ENCODE data around the gene C10orf95. TPM values are rescaled to one million over a fixed set of nuclear protein-coding genes. Genes with fewer than 3 reads are reported as not detected.

C10orf95 gene
- total RNA-seq, 4 donors from 2014 or later, result 1.0 TPM; not detected in 3

DNA sequence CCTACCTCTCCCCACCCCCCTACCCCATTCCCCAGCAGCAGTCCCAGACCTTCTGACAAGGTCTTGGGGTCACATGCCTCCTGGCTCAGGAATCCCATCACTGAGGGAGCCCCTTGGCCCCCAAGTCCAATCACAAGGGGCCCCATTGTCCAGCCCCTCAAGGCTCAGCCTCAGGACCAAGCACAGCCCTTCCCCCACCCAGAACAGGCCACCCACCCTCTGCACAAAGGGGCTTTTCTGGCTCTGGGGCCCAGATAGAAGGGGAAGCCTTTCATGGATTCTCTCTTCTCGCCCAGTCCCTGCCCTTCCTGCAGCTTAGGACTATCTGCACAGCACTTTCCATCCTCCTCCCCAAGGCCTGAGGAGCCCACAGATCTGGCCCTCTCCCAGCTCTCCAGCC lies 25.9 kb downstream of the C10orf95 start:
- H3K27me3 ChIP-seq, result no peaks in the 10 kb centered on the region
- TF ChIP-seq POLR2A (IDR thresholded peaks at IDR 0.05; ENCODE audit: low read depth) (no peak), EP300 (IDR thresholded peaks at IDR 0.05) (no peak), POLR2AphosphoS5 (IDR thresholded peaks at IDR 0.05) (no peak)
- TF ChIP-seq, protein P1, sequence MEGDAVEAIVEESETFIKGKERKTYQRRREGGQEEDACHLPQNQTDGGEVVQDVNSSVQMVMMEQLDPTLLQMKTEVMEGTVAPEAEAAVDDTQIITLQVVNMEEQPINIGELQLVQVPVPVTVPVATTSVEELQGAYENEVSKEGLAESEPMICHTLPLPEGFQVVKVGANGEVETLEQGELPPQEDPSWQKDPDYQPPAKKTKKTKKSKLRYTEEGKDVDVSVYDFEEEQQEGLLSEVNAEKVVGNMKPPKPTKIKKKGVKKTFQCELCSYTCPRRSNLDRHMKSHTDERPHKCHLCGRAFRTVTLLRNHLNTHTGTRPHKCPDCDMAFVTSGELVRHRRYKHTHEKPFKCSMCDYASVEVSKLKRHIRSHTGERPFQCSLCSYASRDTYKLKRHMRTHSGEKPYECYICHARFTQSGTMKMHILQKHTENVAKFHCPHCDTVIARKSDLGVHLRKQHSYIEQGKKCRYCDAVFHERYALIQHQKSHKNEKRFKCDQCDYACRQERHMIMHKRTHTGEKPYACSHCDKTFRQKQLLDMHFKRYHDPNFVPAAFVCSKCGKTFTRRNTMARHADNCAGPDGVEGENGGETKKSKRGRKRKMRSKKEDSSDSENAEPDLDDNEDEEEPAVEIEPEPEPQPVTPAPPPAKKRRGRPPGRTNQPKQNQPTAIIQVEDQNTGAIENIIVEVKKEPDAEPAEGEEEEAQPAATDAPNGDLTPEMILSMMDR (IDR thresholded peaks at IDR 0.05), result no peak
- intact Hi-C loops (cut with DNase I), result no loop called here
- no peak overlapping the region for H3K4me3 ChIP-seq
- peaks cover 16 to 25% (median 23%) of the 10 kb centered on the region in 4 donors for H3K4me1 ChIP-seq
- H3K36me3 ChIP-seq, result peaks cover 6 to 24% (median 19%) of the 10 kb centered on the region in 4 donors
- H3K27ac ChIP-seq (replicated peaks in 1 of 4), result no peak overlapping the region
- H3K9me3 ChIP-seq, result no peaks in the 10 kb centered on the region
- DNase-seq (ENCODE audit: extremely low spot score), result no peak
- 67% methylated on average over 1 of the region's 1 CpG for WGBS

DNA sequence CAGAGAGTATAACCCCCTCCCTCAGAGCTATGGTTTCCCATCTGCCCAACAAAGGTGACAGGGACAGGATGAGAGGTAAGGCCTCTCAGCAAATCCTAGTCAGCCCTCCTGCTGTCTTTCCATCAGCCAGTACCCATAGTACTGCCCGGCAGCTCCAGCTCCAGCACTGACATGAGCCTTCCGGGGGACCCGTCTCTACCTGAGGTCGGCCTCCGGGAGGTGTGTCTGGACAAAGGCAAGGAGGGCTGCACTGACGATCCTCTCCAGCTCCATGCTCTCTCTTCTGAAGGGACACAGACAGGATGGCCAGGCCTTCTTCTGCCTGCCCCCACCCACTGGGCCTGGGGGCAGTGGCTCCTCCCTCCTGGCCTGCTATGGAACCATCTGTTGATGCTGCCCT lies 26.4 kb downstream of the C10orf95 start:
- DNase-seq (ENCODE audit: extremely low spot score), result no peak
- H3K4me3 ChIP-seq, result no peak overlapping the region
- TF ChIP-seq POLR2A (IDR thresholded peaks at IDR 0.05; ENCODE audit: low read depth) (no peak), EP300 (IDR thresholded peaks at IDR 0.05) (no peak), POLR2AphosphoS5 (IDR thresholded peaks at IDR 0.05) (no peak)
- TF ChIP-seq, protein P1 (IDR thresholded peaks at IDR 0.05), result no peak
- intact Hi-C loops (cut with DNase I), result no loop called here
- peaks cover 6 to 24% (median 19%) of the 10 kb centered on the region in 4 donors for H3K36me3 ChIP-seq
- peaks cover 21 to 30% (median 29%) of the 10 kb centered on the region in 4 donors for H3K4me1 ChIP-seq
- 77% methylated on average over 5 of the region's 6 CpGs for WGBS
- no peak overlapping the region for H3K27ac ChIP-seq (replicated peaks in 1 of 4)
- H3K27me3 ChIP-seq, result no peaks in the 10 kb centered on the region
- H3K9me3 ChIP-seq, result no peaks in the 10 kb centered on the region

DNA sequence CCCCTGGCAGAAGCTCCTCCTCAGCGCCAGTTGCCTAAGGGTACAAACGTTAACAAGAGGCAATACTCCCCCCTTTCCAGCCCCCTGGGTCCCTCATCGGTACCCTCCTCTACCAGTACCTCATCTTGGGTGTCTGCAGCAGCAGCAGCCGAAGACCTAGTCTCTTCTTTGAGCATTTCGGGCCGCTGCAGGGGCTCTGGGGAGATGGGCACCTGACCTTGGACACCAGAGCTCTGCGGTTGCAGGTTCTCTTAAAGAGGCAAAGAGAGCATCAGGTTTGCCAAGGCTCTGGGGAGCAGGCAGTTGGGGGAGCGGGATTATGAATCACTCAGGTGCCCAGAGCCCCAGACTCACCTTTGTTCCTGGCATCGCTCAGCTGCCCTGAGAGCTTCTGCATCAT lies 27.2 kb downstream of the C10orf95 start:
- intact Hi-C loops (cut with DNase I), result no loop called here
- H3K9me3 ChIP-seq, result no peaks in the 10 kb centered on the region
- H3K4me3 ChIP-seq, result no peak overlapping the region
- no peaks in the 10 kb centered on the region for H3K27me3 ChIP-seq
- no peak for DNase-seq (ENCODE audit: extremely low spot score)
- H3K36me3 ChIP-seq, result peaks cover 6 to 24% (median 19%) of the 10 kb centered on the region in 4 donors
- TF ChIP-seq EP300 (IDR thresholded peaks at IDR 0.05) (no peak), POLR2AphosphoS5 (IDR thresholded peaks at IDR 0.05) (no peak), POLR2A (IDR thresholded peaks at IDR 0.05; ENCODE audit: low read depth) (no peak)
- TF ChIP-seq, protein P1 (IDR thresholded peaks at IDR 0.05), result no peak
- peaks cover 29 to 38% (median 36%) of the 10 kb centered on the region in 4 donors for H3K4me1 ChIP-seq
- H3K27ac ChIP-seq (replicated peaks in 1 of 4), result no peak overlapping the region
- WGBS, result 87% methylated on average over 9 of the region's 9 CpGs

DNA sequence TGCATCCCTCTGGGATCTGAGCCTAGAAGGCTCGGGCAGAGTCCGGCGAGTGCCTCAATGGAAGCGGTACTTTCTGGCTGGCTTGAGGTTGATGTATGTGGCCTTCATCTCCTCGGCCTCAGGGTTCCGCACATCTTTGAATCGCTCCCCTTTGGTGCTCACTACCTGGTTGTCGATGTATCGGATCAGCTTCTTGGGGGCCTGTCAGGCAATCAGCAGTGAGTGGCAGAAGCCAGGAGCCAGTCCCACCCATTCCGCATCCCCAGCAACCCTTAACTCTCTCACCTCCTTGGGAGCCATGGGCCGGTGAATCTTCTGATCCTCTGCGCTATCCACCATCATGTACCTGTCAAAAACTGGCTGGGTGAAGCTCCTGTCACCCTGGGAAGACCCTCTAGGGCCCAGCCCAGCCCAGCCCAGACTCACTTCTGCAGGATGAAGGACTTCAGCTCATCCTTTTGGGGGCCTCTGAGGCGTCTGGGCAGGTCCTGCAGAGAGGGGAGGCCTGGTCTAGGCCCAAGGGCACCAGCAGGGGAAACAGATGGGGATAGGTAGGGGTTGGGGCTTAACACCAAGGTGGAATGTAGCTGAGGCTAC lies 27.9 kb downstream of the C10orf95 start:
- H3K4me3 ChIP-seq, result peak overlapping the region in 1 of 4 donors; percentile 71
- H3K4me1 ChIP-seq, result peaks cover 32 to 44% (median 43%) of the 10 kb centered on the region in 4 donors
- no peak for DNase-seq (ENCODE audit: extremely low spot score)
- H3K9me3 ChIP-seq, result no peaks in the 10 kb centered on the region
- H3K36me3 ChIP-seq, result peaks cover 6 to 24% (median 19%) of the 10 kb centered on the region in 4 donors
- TF ChIP-seq EP300 (IDR thresholded peaks at IDR 0.05) (no peak), POLR2AphosphoS5 (IDR thresholded peaks at IDR 0.05) (no peak), POLR2A (IDR thresholded peaks at IDR 0.05; ENCODE audit: low read depth) (no peak)
- TF ChIP-seq, protein P1 (IDR thresholded peaks at IDR 0.05), result no peak
- peaks cover 0 to 6% (median 0%) of the 10 kb centered on the region in 4 donors for H3K27me3 ChIP-seq
- 83% methylated on average over 9 of the region's 13 CpGs for WGBS
- intact Hi-C loops (cut with DNase I), result no loop called here
- peak overlapping the region in 2 of 4 donors; percentile 91 for H3K27ac ChIP-seq (replicated peaks in 1 of 4)

All from esophagus muscularis mucosa (tissue), 4 donors.